Fibroblast of the aortic adventitia (primary cell): ENCODE data around the gene CEP295NL. TPM values are rescaled to one million over a fixed set of nuclear protein-coding genes. Genes with fewer than 3 reads are reported as not detected.
A peak's percentile ranks its signal among the peaks of the same experiment; 100 is the strongest.

Source experiments
- DNase-seq: peaks from one replicate; pipeline ENCODE4 v3.0.0-alpha.2; 2010; ENCODE audit warnings: low read depth
- H3K4me3 ChIP-seq: 2 replicates; pipeline ENCODE4 v1.5.1; 2011; ENCODE audit warnings: low read depth, mild to moderate bottlenecking, control low read depth, low read length, moderate library complexity
- total RNA-seq: library from RNA; depleted of rRNA; stranded (reverse); fragments of >200 nt; gene quantifications from 2 replicates; pipeline ENCODE4 v1.2.3, GENCODE V29; 2012; ENCODE audit warnings: low replicate concordance
- TF ChIP-seq, protein P1 (sequence below): IDR thresholded peaks from 2 replicates; pipeline ENCODE4 v1.5.1; 2011; ENCODE audit warnings: mild to moderate bottlenecking, low read length, control low read depth, inconsistent platforms; ENCODE audit not compliant: insufficient read depth

The CEP295NL gene
- total RNA-seq, 1 donor: 3.3 TPM

DNA sequence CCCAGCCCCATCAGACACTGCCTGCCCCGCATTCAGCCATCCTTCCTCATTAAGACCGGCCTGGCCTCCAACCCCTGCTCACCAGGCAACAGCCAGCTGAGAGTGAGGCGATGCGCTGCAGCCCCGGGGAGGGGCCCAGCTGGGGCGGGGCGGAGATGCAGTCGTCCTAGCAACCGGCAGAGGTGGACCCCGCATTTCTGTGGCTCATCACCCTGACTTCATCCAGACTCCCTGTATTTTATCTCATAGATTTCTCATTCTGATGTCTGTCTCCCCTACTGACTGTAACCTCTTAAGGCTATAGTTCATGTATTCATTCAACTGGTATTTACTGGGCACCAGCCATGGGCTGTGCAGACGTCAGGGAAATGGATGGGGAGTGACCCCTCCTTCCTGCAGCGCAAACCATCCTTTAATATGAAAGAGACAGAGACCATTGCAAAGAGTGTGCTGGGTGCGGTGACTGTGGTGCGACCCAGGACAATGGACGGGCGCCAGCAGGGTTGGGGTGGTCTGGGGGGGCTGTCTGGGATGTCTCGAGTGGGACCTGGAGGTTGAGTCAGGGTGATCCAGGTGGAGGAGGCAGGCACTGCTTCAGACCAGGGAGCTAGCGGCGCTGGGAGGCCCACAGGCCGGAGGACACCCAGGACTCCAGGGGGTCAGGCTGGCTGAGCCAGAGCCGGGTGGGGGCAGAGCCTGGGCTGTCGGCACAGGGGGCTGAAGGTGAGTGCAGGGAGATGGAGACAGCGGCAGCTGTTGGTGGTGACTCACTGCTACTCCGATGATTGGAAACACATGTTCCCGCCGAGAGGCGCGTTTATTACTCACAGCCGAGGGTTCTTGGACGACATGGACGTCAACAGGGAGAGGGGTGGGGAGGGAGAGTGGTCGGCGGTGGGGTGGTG, 32.7 kb upstream of the CEP295NL start:
- peak; percentile 99 for DNase-seq
- TF ChIP-seq, protein P1, sequence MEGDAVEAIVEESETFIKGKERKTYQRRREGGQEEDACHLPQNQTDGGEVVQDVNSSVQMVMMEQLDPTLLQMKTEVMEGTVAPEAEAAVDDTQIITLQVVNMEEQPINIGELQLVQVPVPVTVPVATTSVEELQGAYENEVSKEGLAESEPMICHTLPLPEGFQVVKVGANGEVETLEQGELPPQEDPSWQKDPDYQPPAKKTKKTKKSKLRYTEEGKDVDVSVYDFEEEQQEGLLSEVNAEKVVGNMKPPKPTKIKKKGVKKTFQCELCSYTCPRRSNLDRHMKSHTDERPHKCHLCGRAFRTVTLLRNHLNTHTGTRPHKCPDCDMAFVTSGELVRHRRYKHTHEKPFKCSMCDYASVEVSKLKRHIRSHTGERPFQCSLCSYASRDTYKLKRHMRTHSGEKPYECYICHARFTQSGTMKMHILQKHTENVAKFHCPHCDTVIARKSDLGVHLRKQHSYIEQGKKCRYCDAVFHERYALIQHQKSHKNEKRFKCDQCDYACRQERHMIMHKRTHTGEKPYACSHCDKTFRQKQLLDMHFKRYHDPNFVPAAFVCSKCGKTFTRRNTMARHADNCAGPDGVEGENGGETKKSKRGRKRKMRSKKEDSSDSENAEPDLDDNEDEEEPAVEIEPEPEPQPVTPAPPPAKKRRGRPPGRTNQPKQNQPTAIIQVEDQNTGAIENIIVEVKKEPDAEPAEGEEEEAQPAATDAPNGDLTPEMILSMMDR: no peak
- peak overlapping the region; percentile 35 for H3K4me3 ChIP-seq

DNA sequence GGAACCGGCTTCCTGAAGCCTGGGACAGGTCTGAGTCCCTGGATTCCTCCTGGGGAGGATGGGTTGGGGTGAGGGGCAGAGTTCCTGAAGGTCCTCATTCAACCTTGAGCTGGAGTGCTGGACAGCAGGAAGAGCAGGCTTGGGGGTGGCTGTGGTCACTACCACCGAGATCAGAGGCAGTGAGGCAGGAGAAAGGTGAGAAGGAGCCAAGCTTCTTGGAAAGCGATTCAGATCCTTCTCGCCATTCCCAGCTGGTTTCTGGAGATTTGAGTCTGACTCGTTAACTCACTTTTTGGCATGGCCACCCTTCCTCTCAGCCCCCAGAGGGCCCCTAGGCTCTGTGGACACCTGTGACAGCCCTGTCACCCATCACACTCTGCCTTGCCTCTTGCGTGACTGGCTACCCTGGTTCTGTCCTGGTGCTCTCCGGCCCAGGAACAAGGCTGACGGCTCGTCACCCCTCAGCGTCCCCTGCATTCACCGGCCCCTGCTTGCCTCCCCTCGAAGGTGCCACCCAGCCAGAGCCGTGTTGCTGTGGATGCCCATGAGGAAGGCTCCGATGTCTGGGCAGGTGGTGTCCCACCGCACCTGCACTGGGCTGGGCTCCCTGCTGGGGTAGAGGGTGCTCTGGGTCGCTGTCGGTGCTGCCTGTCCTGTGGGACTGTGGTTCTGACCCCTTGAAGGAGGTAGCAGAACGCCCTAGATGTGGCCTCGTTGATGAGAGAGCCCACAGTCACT, 31.8 kb upstream of the CEP295NL start:
- peak; percentile 56 for DNase-seq
- peak overlapping the region; percentile 46 for H3K4me3 ChIP-seq

DNA sequence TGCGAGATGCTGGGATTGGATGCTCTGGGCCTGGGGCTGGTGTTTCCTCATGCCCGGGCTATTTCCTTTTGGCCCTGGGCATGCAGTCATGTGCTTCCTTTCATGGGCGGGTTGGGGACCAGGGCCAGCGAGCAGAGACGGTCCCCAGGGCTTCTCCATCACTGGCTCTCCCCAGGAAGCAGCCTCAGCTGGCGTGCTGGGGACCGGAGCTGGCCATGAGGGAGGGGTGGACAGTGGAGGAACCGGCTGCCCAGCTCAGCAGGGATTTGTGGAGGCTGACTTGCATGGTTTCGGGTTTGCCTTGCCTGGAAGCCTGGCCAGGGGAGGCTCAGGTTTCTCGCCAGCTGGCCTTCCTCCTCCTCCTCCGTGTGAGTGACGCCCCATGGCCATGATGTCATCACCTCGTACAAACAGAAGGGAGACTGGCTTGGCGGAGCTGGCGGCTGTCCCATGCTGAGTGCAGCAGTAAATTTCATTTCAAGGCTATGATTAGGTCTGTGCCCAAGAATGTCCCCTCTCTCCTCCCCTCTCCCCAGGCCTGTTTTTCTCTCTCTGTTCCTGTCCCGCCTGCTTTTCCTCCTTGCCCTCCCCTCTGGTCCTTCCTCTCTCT, 31.1 kb upstream of the CEP295NL start:
- DNase-seq: peak; percentile 99
- peak overlapping the region; percentile 50 for H3K4me3 ChIP-seq
- TF ChIP-seq, protein P1: no peak

More for the DNA sequence above, 31.8 kb upstream of the CEP295NL start:
- TF ChIP-seq, protein P1: no peak

DNA sequence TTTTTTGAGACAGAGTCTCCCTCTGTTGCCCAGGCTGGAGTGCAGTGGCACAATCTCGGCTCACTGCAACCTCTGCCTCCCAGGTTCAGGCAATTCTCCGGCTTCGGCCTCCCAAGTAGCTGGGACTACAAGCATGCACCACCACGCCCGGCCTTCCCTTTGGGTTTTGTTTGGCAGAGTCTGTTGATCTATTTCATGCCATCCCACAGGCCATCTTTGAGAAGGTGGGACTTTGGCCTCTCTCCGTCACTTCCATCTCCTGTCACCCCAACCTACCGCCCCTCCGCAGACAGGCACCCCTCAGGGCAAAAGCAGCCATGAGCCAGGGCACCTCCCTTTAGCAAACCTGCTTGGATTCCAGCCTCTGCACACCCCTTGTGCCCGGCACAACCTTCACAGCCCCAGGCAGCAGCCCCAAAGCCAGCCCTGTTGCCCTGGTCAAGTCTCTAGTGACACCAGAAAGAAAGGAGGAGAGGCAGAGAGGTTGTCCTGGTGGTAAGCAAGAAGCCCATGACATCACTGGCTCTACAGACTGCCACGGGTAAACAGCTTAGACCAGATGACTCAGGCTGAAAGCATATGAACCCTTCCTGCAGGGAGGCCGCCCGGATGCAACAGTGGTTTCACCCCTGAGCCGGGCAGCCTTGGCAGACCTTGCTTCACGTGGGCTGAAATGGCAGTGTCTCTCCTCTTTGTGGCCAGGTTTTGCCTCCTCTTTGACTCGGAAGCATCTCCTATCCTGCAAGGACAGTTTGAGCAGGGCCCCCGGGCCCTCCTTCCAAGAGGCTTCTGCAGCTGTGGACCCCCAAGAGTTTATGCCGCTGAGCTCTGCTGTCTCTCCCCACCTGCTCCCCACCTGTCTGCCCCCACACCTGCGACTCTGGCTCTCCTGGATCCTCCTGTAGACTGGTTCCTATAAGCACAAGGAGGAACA, 30.3 kb upstream of the CEP295NL start:
- peak; percentile 95 for DNase-seq
- TF ChIP-seq, protein P1: no peak
- H3K4me3 ChIP-seq: peak overlapping the region; percentile 50

DNA sequence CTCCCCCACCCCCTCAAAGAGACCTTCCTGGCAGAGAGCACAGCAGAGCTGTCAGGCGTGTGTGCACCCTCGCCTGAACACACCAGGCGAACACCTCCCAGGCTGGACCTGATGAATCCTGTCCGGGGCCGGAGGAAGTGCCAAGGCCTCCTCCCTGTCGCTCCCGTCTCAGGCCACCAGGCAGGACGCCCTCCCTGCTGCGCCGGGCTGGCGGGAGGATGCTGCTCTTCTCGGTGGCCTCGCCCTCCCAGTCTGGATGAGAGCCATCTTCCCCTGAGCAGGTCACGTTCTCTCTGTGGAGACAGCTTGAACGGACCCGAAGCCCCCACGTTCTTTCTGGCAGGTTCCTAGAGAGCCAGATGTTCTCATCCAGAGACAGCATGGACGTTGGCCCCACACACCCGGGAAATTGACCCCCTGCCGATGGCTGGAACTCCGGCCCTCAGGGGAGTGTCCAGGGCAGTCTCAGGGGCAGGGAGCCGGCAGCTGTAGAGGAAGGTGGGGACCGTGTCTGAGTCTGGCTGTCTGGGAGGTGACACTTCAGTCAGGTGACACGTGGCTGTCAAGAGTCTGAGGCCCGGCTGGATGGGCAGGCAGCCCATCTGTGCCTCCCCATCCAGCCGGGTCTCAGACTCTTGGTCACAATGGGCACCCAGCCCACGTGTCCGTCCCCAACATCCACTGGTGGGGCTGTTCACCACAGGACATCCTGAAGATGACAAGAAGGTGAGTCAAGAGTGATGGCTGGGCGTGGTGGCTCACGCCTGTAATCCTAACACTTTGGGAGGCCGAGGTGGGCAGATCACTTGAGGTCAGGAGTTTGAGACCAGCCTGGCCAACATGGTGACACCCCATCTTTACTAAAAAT, 27.1 kb upstream of the CEP295NL start:
- no peak overlapping the region for H3K4me3 ChIP-seq
- DNase-seq: no peak
- TF ChIP-seq, protein P1: no peak
